ENCODE data around the gene PTPRT. TPM values are rescaled to one million over a fixed set of nuclear protein-coding genes. Genes with fewer than 3 reads are reported as not detected.

PTPRT gene
- total and polyA plus RNA-seq, 4 donors = 0.14 to 2.8 (median 0.40) TPM

DNA sequence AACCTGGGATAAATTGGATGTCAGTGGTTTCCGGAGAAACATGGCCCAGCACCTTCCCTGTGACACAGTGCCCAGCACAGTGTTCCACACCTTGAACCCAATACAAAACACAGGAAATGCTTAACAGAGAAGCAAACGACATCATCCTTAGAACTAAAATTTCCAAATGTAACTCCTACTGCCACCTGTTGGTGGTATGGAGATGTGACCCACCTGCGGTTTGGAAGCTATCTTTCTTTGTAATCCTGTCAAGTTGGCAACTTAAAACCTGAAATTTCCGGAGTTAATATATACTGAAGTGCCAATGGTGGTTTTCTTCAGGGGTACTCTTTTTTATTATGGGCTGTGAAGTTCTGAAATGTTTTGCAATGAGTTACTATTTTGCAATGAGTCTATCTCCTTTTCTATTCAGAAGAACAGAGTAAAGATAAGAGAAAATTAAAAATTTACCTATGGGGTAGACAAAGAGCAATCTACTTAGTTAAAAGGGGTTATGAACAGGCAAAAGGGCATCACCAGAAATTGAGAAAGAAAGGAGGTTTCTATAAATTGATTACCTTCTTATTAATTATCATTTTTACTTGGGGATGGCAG is 658.8 kb downstream of the PTPRT start:
- TF ChIP-seq EGR1 (IDR thresholded peaks at IDR 0.05; ENCODE audit: low read depth in 2 of 2) = no peak
- TF ChIP-seq, protein P1, sequence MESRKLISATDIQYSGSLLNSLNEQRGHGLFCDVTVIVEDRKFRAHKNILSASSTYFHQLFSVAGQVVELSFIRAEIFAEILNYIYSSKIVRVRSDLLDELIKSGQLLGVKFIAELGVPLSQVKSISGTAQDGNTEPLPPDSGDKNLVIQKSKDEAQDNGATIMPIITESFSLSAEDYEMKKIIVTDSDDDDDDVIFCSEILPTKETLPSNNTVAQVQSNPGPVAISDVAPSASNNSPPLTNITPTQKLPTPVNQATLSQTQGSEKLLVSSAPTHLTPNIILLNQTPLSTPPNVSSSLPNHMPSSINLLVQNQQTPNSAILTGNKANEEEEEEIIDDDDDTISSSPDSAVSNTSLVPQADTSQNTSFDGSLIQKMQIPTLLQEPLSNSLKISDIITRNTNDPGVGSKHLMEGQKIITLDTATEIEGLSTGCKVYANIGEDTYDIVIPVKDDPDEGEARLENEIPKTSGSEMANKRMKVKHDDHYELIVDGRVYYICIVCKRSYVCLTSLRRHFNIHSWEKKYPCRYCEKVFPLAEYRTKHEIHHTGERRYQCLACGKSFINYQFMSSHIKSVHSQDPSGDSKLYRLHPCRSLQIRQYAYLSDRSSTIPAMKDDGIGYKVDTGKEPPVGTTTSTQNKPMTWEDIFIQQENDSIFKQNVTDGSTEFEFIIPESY (IDR thresholded peaks at IDR 0.05) = no peak
- no peak for TF ChIP-seq JUND (IDR thresholded peaks at IDR 0.05)
- TF ChIP-seq NR2F2 (IDR thresholded peaks at IDR 0.05) = no peak
- no peak for TF ChIP-seq GABPA (IDR thresholded peaks at IDR 0.05 in 1 of 2, conservative IDR thresholded peaks at IDR 0.05 in 1 of 2)
- TF ChIP-seq, protein P2, sequence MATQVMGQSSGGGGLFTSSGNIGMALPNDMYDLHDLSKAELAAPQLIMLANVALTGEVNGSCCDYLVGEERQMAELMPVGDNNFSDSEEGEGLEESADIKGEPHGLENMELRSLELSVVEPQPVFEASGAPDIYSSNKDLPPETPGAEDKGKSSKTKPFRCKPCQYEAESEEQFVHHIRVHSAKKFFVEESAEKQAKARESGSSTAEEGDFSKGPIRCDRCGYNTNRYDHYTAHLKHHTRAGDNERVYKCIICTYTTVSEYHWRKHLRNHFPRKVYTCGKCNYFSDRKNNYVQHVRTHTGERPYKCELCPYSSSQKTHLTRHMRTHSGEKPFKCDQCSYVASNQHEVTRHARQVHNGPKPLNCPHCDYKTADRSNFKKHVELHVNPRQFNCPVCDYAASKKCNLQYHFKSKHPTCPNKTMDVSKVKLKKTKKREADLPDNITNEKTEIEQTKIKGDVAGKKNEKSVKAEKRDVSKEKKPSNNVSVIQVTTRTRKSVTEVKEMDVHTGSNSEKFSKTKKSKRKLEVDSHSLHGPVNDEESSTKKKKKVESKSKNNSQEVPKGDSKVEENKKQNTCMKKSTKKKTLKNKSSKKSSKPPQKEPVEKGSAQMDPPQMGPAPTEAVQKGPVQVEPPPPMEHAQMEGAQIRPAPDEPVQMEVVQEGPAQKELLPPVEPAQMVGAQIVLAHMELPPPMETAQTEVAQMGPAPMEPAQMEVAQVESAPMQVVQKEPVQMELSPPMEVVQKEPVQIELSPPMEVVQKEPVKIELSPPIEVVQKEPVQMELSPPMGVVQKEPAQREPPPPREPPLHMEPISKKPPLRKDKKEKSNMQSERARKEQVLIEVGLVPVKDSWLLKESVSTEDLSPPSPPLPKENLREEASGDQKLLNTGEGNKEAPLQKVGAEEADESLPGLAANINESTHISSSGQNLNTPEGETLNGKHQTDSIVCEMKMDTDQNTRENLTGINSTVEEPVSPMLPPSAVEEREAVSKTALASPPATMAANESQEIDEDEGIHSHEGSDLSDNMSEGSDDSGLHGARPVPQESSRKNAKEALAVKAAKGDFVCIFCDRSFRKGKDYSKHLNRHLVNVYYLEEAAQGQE (IDR thresholded peaks at IDR 0.05) = no peak
- TF ChIP-seq RXRA (IDR thresholded peaks at IDR 0.05) = no peak
- TF ChIP-seq SP1 (IDR thresholded peaks at IDR 0.05) = no peak
- TF ChIP-seq, protein P3, sequence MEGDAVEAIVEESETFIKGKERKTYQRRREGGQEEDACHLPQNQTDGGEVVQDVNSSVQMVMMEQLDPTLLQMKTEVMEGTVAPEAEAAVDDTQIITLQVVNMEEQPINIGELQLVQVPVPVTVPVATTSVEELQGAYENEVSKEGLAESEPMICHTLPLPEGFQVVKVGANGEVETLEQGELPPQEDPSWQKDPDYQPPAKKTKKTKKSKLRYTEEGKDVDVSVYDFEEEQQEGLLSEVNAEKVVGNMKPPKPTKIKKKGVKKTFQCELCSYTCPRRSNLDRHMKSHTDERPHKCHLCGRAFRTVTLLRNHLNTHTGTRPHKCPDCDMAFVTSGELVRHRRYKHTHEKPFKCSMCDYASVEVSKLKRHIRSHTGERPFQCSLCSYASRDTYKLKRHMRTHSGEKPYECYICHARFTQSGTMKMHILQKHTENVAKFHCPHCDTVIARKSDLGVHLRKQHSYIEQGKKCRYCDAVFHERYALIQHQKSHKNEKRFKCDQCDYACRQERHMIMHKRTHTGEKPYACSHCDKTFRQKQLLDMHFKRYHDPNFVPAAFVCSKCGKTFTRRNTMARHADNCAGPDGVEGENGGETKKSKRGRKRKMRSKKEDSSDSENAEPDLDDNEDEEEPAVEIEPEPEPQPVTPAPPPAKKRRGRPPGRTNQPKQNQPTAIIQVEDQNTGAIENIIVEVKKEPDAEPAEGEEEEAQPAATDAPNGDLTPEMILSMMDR (IDR thresholded peaks at IDR 0.05; ENCODE audit: low read depth, low read length, missing input control) = peak; percentile 72
- peak; percentile 70 to 82 for TF ChIP-seq RAD21 (IDR thresholded peaks at IDR 0.05)
- TF ChIP-seq FOXA2 (IDR thresholded peaks at IDR 0.05) = no peak
- no peak for DNase-seq (ENCODE audit: low spot score)
- Histone ChIP-seq H3K36me3 (ENCODE audit: control insufficient read depth in 4 of 4, insufficient read depth in 3 of 4, low read depth in 1 of 4, low read length in 3 of 4) (no peaks in the 10 kb centered on the region), H3K9ac (ENCODE audit: low read depth in 1 of 2, low read length in 2 of 2) (no peak overlapping the region), H3K27me3 (ENCODE audit: control insufficient read depth in 4 of 4, insufficient read depth in 4 of 4, low read length in 3 of 4) (peaks cover 0 to 2% (median 0%) of the 10 kb centered on the region in 4 donors), H3K4me3 (ENCODE audit: low read depth in 1 of 3, low read length in 3 of 3) (no peak overlapping the region), H3K4me1 (ENCODE audit: control insufficient read depth in 4 of 4, insufficient read depth in 4 of 4, low read length in 3 of 4) (peaks cover 0 to 3% (median 0%) of the 10 kb centered on the region in 4 donors), H3K27ac (ENCODE audit: low read depth in 1 of 2, low read length in 2 of 2) (no peak overlapping the region), H3K9me3 (ENCODE audit: control insufficient read depth in 4 of 4, low read length in 3 of 4) (no peaks in the 10 kb centered on the region)
- WGBS = 19% methylated on average over 4 of the region's 4 CpGs

DNA sequence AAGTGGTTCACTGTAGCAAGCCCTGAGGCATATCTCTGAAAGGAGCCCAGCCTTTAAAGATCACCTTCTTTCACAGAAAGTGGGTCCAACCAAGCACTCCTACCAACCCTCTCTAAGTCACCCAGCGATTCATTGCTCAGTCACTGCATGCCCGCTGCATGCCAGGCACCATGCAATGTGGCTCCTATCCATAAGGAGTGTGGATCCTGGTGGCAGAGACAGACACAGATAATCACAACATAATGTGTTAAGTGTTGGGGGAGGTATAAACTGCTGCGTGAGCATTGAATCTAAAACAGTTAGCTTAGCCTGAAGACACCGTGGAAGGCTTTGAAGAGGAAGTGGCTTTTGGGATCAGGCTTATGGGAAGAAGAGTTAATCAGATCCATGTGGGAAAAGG is 659.5 kb downstream of the PTPRT start:
- no peak for TF ChIP-seq HNF4A (conservative IDR thresholded peaks at IDR 0.05)
- TF ChIP-seq FOXA2 (IDR thresholded peaks at IDR 0.05) = no peak
- TF ChIP-seq, protein P1 (IDR thresholded peaks at IDR 0.05) = no peak
- TF ChIP-seq, protein P4, sequence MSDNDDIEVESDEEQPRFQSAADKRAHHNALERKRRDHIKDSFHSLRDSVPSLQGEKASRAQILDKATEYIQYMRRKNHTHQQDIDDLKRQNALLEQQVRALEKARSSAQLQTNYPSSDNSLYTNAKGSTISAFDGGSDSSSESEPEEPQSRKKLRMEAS (IDR thresholded peaks at IDR 0.05) = no peak
- TF ChIP-seq SP1 (IDR thresholded peaks at IDR 0.05) = no peak
- TF ChIP-seq EGR1 (IDR thresholded peaks at IDR 0.05; ENCODE audit: low read depth in 2 of 2) = no peak
- TF ChIP-seq TAF1 (conservative IDR thresholded peaks at IDR 0.05) = no peak
- TF ChIP-seq, protein P2 (IDR thresholded peaks at IDR 0.05) = no peak
- no peak for TF ChIP-seq YY1 (IDR thresholded peaks at IDR 0.05)
- no peak for TF ChIP-seq HNF4G (IDR thresholded peaks at IDR 0.05)
- no peak for TF ChIP-seq FOXA1 (IDR thresholded peaks at IDR 0.05)
- TF ChIP-seq RXRA (IDR thresholded peaks at IDR 0.05) = no peak
- no peak for TF ChIP-seq NR2F2 (IDR thresholded peaks at IDR 0.05)
- TF ChIP-seq, protein P5, sequence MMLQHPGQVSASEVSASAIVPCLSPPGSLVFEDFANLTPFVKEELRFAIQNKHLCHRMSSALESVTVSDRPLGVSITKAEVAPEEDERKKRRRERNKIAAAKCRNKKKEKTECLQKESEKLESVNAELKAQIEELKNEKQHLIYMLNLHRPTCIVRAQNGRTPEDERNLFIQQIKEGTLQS (IDR thresholded peaks at IDR 0.05) = no peak
- Histone ChIP-seq H3K27ac (ENCODE audit: low read depth in 1 of 2, low read length in 2 of 2) (no peak overlapping the region), H3K9ac (ENCODE audit: low read depth in 1 of 2, low read length in 2 of 2) (no peak overlapping the region), H3K4me1 (ENCODE audit: control insufficient read depth in 4 of 4, insufficient read depth in 4 of 4, low read length in 3 of 4) (peaks cover 0 to 3% (median 0%) of the 10 kb centered on the region in 4 donors), H3K4me3 (ENCODE audit: low read depth in 1 of 3, low read length in 3 of 3) (no peak overlapping the region), H3K9me3 (ENCODE audit: control insufficient read depth in 4 of 4, low read length in 3 of 4) (no peaks in the 10 kb centered on the region), H3K36me3 (ENCODE audit: control insufficient read depth in 4 of 4, insufficient read depth in 3 of 4, low read depth in 1 of 4, low read length in 3 of 4) (no peaks in the 10 kb centered on the region), H3K27me3 (ENCODE audit: control insufficient read depth in 4 of 4, insufficient read depth in 4 of 4, low read length in 3 of 4) (peaks cover 0 to 2% (median 0%) of the 10 kb centered on the region in 4 donors)
- WGBS = 91% methylated on average over 4 of the region's 4 CpGs
- no peak for DNase-seq (ENCODE audit: low spot score)

All from liver (tissue), 9 donors.